NB4 (cell line): ENCODE data around the gene MTMR11.
"Not testable (repeated sequence)": the region's sequence is repeated elsewhere in the genome, so short reads cannot be mapped to it uniquely, and the experiment has no call there.

Source experiments
- DNase-seq: peaks from one replicate; pipeline ENCODE4 v3.0.0; 2010; ENCODE audit warnings: low read depth
- H3K4me3 ChIP-seq: one replicate; pipeline ENCODE4 v1.5.1; 2011; ENCODE audit warnings: mild to moderate bottlenecking, low read depth, low read length, moderate library complexity
- CTCF ChIP-seq: IDR thresholded peaks from one replicate; pipeline ENCODE4 v1.5.1; 2012; ENCODE audit warnings: low read depth, low read length
- MAX ChIP-seq: IDR thresholded peaks from 2 replicates; pipeline ENCODE4 v1.6.1; 2011; ENCODE audit warnings: low read depth, low read length
- MYC ChIP-seq: IDR thresholded peaks from 2 replicates; pipeline ENCODE4 v1.6.1; 2011; ENCODE audit warnings: low read depth, low read length
- POLR2A ChIP-seq: IDR thresholded peaks from 2 replicates; pipeline ENCODE4 v1.6.1; 2011; ENCODE audit warnings: mild to moderate bottlenecking; ENCODE audit not compliant: insufficient read length; ENCODE audit errors: extremely low read depth

The MTMR11 gene

GRCh38 chr1:149940427-149940826, 3.7 kb upstream of the MTMR11 start:
- TF ChIP-seq MYC = no peak
- no peak for DNase-seq
- H3K4me3 ChIP-seq = no peak overlapping the region

- DNase-seq, H3K4me3 ChIP-seq: not testable (repeated sequence)
Observed at GRCh38 chr1:149938668-149939003, 2.0 kb upstream of the MTMR11 start.

DNA sequence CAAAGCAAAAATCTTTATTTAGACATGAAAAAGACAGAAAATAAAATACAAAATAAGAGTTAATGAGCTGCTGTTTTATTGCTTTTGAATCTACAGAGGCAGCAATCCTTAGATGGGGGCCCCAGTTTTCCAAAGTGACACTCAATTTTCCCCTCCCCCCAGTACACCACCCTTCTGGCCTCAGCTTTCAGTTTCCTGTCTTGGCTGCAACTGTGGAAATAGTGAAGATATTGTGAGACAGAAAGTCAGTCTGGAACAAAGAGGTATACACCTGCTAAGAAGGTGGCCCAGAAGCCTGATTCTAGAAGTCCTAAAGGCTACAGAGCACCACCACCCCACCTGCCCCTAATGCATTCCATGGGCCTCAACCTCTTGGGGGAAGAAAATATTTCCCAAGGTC, 1.1 kb upstream of the MTMR11 start:
- DNase-seq = peak; percentile 29
- no peak for TF ChIP-seq CTCF
- TF ChIP-seq MAX = no peak
- no peak for TF ChIP-seq POLR2A
- TF ChIP-seq MYC = no peak
- no peak overlapping the region for H3K4me3 ChIP-seq

GRCh38 chr1:149936992-149937705, 470 bp upstream of the MTMR11 start:
- DNase-seq = no peak
- no peak overlapping the region for H3K4me3 ChIP-seq
- TF ChIP-seq MYC (no peak), CTCF (no peak), POLR2A (no peak), MAX (no peak)

- DNase-seq = no peak
- no peak for TF ChIP-seq CTCF
- TF ChIP-seq MAX = no peak
- no peak for TF ChIP-seq POLR2A
- TF ChIP-seq MYC = no peak
- H3K4me3 ChIP-seq = no peak overlapping the region
Observed at GRCh38 chr1:149934356-149934755, 2.3 kb downstream of the MTMR11 start.

DNA sequence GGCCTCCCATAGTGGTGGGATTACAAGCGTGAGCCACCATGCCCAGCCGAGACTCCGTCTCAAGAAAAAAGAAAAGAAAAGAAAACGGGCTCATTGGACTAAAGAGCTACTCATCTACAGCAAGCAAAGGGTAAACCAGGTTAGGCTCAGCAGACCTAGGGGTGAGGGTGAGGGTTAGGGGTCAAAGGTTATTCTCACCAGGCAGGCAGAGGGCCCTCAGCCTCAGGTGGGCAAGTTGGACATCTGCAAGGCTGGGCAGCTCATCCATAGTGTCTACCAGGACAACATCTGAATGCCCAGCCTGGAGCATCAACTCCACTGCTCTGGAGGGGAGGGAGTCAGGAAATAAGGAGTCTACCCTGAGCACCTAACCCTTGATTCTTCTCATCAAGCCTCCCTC, 3.5 kb downstream of the MTMR11 start:
- H3K4me3 ChIP-seq = no peak overlapping the region
- TF ChIP-seq CTCF (no peak), MYC (no peak), MAX (no peak), POLR2A (no peak)
- no peak for DNase-seq

GRCh38 chr1:149932474-149932873, 4.2 kb downstream of the MTMR11 start:
- TF ChIP-seq MYC = no peak
- TF ChIP-seq MAX = no peak
- no peak for TF ChIP-seq CTCF
- no peak for TF ChIP-seq POLR2A
- DNase-seq = no peak
- no peak overlapping the region for H3K4me3 ChIP-seq
